GM19328 (cell line): Measurements from ENCODE around the gene LYPD8.

Source experiments
- ATAC-seq: cut with Tn5 transposase; IDR thresholded peaks from one replicate; pipeline ENCODE4 v1.9.1; 2021; ENCODE audit warnings: mild to moderate bottlenecking, moderate library complexity; ENCODE audit not compliant: unreplicated experiment

Gene LYPD8

DNA sequence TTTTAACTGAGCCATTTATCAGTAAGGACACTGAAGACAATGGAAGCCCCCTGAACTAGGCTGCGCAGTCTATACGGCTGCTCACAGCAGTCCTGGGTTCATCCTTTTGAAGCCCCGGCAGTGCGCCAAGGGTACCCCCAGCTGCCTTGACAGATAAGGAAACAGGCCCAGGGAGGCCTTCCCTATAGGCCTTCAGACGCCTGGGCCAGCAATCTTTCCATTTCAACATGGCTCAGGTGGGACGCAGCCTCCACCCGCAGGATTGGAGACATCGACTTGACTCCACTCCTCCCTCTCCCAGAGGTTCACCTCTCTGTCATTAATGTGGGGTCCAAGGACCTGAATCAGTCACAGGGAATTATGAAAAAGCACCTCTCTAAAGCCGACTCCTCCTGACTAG is 2.8 kb upstream of the LYPD8 start:
- no peak for ATAC-seq

DNA sequence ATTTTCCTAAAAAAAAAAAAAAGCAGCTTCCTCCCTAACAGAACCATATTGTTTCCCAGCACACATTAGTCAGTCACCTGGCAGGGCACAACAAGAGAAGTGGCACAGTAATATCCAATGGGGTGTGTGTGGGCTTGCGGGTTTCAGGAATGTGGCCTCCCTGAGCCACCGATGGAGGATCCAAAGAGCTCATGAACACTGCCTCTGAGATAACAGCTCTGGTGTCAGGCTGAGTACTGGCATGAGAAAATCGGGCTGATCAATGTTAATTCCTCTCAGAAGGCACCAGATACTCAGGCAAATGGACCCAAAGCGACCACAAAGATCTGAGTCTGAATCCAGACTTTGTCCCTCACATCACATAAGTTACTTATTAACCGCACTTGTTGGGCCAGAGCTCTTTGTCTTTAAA is 2.2 kb upstream of the LYPD8 start:
- ATAC-seq: no peak

DNA sequence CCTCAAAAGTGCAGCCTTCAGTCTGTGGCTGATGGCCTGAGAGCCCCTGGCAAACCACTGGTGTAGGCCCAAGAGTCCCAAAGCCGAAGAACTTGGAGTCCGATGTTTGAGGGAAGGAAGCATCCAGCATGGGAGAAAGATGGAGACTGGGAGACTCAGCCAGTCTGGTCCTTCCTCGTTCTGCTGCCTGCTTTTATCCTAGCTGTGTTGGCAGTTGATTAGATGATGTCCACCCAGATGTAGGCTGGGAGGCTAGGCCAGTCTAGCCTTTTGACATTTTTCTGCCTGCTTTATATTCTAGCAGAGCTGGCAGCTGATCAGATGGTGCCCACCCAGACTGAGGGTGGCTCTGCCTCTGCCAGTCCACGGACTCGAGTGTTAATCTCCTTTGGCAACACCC is 1.1 kb upstream of the LYPD8 start:
- no peak for ATAC-seq

DNA sequence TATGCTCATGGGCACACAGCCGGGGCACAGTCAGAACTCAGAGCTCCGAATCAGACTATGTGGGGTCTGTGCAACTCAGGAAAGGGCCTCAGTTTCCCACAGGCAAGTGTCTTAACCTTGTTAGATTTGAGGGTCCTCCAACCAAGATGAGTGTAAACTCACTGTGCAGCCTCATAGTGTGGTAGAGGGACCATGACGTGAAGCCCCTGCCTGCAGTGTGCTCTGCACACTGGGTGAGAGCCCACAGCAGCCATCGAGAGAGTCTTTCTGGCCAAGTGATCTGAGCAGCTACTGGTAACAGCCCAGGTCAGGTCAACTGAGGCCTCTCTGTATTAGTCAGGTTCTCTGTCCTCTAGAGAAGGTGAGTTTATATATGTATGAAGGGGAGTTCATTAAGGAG is 592 bp upstream of the LYPD8 start:
- ATAC-seq: no peak

DNA sequence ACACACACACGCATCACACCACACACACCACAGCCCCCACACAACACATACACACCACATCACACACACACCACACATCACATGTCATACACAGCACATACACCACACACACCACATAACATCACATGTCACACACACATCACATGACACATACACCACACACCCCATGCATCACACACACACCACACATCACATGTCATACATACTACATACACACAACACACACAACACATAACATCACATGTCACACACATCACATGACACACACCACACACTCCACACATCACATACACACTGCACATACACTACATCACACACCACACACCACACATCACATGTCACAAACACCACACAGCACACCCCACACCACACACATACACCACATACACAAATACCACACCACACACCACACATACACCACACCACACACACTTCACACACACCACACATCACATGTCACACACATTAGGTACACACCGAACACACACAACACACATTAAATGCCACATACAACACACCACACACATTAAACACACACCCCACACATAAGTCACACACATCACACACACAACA is 1.8 kb downstream of the LYPD8 start:
- no peak for ATAC-seq

DNA sequence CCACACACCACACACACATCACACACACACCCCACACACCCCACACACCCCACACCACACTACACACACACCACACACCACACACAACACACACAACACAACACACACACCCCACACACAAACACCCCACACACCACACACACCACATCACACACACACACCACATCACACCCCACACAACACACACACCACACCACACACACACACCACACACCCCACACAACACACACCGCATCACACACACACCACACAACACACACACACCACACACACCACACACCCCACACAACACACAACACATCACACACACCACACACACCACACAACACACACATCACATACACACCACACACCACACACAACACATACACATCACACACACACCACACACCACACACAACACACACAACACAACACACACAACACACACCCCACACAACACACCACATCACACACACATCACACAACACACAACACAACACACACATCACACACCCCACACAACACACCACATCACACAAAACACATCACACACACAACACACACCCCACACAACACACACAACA is 2.4 kb downstream of the LYPD8 start:
- ATAC-seq: no peak

DNA sequence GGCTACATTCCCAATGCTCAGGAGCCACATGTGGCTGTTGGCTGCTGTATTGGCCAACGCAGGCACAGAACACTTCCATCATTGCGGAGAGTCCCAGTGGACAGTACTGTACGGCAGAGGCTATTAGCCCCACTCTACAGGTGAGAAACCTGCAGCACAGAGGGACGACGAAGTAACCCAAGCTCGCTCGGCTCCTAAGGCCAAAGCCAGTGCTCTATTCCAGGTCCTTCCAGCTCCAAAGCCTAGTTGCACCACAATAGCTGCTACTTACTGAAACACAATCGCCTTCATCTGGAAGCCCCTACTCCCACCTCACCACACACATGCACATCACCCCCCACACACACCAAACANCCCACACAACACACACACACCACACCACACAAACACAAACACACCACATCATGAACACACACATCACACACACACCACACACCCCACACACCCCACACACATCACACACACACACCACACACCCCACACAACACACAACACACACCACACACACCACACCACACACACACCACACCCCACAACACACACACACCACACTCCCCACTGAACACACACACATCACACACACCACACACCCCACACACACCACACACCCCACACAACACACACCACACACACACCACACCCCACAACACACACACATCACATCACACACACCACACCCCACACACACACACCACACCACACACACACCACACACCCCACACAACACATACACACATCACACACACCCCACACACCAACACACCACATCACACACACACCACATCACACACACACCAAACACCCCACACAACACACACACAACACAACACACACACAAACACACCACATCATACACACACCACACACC is 3.2 kb downstream of the LYPD8 start:
- no peak for ATAC-seq

DNA sequence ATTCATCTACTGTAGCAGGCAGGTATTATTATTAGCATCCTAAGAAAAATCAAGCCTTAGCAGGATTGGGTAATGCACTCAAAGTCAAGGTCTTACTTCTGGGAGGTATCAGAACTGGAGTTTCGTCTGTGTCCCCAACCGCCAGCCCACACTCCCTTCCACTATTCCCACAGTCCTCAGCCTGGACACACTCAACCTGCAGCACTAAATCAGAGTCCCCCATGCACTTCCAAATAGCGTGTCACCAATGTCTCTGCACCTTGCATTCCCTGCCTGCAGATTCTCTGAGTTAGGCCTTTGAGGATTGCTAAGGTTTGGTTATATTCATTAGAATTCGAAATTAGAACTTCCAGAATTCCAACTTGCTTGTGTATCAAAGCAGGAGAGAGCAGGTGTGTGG is 3.9 kb downstream of the LYPD8 start:
- ATAC-seq: no peak

DNA sequence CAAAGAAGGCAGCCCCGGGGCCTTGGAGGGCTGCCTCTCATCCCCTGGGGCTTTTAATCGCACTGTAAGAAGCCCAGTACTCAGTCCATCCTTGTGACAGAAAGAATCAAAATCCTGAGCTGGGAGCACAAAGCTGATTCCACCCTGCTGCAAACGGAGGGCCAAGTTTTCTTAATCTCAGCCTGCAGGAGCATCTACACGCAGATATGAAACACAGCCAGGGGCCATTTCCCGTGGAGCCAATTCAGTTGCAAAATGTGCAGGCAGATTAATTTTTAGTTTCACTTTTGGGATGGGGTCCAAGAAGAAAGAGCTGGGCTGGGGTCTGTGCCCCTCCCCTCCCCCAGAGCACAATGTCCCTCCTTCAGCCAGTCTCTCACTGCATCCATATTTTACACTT is 4.4 kb downstream of the LYPD8 start:
- ATAC-seq: no peak

DNA sequence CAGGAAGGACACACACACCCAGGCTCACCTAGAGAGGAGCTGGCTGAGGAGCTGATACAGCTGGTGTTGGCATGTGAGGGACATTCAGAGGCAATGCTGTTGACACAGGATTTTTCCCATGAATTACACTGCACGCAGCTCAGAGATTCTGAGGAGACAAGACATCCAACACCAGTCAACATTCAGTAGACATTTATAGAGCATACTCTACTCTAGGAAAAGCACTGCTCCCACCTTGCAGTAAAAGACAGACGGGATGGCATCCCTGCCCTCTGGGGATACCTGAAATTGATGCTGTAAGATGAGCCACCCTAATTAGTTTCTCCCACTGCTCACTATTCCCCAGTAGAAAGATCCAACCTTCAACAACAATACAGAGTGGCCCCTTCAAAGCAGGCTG is 5.1 kb downstream of the LYPD8 start:
- ATAC-seq: no peak

DNA sequence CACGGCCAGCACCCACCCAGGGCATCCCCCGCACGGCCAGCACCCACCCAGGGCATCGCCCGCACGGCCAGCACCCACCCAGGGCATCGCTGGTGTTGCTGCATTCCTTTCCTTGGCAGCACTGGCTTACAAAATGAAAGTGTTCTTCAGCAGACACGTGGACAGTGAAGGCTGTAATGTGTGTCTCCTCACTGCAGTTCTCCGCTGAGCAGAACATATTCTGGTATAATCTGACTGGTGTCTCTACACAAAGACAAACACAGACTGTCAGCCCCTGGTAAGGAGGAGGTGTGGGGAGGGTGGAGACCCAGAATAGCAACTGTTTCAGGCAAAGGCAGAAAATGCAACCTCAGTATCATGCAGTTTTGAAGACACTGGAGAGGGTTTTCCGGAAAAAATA is 7.3 kb downstream of the LYPD8 start:
- ATAC-seq: no peak

DNA sequence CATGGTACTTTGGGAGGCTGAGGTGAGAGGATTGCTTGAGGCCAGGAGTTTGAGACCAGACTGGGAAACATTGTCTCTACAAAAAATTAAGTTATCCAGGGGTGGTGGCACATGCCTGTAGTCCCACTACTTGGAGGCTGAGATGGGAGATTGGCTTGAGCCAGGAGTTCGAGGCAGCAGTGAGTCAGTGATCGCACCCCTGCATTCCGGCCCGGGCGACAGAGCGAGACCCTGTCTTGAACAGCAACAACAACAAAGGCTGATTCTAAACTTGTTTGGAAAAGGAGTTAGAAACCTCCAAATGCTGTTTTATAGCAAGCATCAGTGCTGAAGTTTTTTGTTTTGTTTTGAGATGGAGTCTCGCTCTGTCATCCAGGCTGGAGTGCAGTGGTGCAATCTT is 14.7 kb downstream of the LYPD8 start:
- ATAC-seq: no peak

DNA sequence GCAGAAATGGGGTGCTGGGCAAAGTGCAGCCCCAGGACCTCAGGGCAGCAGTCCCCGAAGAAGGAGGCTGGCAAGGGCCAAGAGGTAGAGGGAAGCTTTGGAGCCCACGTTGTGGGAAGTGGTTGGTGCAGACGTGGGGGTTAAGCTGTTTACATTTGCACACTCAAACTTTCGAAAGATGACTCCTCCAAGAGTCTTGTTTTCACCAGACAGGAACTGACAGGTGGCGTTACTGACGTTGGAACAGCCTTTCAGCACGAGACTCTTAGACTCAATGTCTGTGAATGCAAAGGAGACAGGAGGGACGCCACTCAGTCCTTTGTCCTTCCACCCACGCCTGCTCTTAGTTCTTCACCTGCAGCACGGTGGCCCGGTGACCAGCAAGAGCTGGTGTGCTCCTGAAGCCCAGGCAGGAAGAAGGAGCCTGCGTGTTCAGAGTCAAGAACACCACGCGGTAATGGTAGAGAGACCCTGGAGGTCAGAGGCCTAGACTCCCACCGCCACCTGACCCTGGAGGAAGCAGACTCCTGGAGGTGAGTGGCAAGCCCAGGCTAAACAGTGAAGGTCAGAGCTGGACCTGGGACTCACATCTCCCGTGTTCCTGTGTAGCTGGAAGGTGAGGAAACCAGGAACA is 15.9 kb downstream of the LYPD8 start:
- ATAC-seq: no peak

DNA sequence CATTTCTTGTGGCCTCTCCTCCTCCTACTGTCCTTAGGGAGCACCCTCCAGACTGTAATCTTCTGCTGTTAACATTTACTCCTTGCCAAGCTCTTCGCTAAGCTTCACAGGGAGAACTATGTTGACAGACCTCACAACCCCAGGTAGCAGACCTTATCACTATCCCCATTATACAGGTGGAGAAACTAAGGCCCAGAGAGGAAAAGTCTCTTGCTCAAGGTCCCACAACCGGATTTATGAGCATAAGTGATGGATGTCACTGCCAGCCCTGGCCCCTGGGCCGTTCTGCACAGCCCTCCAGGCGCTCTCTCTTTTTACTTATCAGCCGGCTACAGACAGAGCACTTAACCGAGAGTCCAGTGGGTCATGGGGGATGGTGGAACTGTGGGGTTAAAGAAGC is 18.1 kb downstream of the LYPD8 start:
- no peak for ATAC-seq

DNA sequence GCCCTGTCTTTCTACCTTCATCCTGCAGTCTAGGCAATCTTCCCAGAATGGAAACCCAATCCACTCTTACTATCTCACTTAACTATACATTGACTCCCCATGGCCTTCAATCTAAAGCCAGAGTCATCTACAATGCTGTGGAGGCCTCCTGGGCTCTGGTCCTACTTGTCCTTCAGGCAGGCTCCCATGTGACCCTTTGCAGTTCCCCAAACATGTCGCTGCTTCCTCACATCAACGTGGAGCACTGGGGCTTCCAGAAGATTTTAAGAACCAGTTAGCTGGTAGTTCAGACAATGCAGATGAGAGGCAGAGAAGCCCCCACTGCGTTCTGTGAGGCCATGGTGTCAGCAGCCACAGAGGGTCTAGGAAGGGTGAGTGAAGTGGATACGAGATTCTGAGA is 18.6 kb downstream of the LYPD8 start:
- ATAC-seq: no peak

DNA sequence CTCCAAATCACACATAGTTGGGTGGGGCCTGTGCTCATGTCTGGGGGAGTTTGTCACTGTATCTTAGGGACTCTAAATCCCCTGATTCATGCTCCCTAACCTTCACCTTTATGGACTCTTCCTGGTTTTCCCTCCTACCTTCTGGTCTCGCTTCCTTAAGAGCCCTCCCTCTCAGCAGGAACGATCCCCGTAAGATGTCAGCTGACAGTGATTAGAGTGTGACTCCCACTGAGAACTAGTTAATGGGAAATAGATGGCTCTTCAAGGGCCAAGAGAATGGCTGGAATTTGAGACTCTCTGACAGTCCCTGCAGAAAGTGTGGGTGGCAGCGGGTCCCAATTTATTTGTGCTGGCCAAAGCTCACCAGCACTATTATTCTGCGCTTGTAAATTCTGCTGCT is 22.0 kb downstream of the LYPD8 start:
- ATAC-seq: no peak

DNA sequence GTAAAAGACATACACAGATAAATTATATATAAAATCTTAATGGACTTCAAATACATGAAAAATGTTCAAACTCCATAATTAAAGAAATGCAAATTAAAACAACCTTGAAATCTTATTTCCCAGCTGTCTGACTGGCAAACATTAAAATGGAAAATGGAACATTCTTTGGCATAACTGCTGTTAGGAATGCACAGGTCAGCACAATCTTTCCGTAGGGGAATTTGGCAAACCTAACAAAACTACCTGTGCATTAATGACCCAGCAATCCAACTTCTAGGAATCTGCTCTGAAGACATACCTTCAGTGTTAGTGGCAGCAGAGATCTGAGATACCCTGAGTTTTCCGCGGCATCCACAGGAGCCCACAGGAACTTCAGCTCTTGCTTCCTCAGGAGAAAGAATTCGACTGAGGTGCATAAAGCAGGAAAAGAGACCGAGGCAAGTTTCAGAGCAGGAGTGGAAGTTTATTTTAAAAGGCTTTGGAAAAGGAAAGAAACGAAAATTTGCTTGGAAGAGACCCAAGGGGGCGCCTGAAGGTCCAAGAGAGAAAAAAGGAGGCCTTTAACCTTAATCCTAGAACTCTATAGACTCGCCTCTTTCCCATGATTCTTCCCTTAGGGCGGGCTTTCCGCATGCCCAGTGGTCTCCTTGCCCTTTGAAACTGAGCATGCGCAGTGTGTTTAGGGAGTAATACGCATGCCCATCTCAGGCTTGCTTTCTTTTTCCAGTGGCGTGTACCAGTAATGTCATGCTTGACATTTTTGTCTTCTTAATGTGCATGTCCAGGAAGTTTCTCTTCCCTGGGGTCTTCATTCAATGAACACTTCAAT is 24.8 kb downstream of the LYPD8 start:
- ATAC-seq: no peak

DNA sequence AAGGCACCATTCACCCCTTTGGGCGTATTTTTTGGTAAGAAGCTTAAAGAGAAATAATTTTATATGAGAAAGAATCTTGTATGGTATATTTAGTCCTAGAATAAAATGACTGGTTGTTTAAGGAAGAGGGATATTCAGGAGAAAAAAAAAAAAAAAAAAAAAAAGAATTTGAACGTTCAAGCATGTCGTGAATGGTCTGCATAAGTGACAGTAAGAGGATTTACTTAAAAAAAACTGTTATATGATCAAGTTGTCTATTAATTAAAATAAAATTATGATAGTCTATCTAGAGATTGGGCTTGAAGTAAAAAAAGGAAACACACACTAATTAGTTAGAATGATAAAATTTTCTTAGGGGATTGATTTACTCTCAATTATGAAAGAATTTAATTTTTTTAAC is 41.3 kb downstream of the LYPD8 start:
- no peak for ATAC-seq

DNA sequence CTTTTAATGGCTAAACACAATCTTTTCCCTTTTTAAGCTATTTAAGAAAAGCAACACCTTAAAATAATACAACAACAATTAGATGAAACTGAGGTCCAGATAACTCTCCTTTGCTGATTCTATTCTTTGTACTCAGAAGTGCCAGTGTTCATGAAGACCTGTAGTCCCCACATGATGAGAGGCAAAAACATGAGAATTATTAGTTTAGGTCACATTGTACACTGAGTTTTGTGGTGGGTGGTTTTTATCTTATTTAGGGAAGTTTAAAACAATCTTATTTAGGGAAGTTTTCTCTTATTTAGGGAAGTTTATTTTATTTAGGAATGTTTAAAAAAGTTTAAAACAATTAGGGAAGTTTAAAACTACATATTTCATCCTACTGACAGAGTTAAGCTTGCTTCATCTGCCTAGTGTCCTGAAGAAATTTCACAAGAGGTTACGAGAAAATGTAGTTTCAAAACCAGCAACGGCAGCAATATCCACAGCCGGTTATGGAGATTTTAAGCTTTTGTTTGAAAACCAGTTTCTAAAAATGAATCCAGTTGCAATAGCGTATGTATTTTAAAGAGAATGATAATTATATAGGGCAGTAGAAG is 45.2 kb downstream of the LYPD8 start:
- ATAC-seq: no peak

DNA sequence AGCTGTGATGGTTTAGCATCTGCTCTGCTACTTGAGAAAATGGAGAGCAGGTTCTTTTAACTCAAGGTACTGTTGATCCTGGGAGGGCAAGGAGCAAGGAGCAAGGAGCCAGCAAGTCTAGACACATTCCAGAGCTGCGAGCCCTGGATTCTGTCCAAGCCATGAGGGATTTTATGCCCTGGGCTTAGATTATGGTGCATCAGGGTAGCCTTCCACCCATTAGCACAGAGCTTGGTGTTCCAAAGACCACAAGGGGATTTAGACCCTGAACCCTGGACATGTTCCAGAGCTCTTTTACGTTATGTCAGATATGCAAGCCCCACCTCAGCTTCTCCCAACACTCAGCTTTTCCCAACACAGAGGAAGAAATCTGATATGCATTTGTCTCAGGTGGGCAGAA is 51.0 kb downstream of the LYPD8 start:
- no peak for ATAC-seq

DNA sequence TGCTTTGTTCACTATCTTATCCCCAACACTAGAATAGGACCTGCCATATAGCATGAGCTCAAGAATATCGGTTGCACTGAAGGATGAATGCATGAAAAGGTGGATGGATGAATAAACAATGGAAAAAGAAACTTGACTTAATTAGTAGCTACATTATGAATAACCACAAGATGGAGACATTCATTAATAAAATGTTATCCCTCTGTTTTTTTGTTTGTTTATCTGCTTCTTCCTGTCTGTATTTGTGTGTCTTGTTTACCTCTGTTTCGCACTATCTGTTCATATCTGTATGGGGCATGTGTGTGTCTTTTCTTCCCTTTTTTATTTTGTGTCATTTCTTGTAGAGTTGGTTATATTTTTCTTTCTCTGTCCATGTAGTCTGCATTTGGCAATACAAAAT is 51.9 kb downstream of the LYPD8 start:
- no peak for ATAC-seq
